Stimulated activated CD8-positive, alpha-beta memory T cell treated with anti-CD3 and anti-CD28 coated beads, Interleukin-4, amount 100 ng/mL, for 1 hour (primary cell): ENCODE data around the gene OST4.

ENCODE experiments used
- DNase-seq, 2 donors: peaks; one replicate each; pipeline ENCODE4 v3.0.0-alpha.2; 2020; ENCODE audit warnings: low read depth in 2 of 2, low spot score in 1 of 2

Gene OST4

DNA sequence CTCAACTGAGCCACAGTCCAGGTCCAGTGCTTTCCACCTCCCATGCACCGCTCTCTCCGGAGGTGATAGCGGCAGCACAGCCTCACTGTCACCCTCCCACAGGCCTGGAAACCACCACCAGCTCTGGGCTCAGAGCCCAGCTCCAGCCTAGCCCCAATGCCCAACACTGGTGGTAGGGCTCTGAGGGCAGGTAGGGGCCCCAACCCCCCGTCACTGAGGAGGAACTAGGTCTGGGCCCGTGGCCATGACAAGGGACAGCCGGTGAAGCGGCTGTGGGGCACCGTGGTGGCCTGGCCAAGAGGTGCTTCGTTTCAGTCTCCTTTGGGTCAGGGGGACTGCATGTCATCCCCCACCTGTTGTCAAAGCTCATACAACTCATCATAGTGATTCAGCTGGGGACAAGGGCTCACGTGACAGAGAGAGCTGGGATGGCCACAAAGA, 44.2 kb downstream of the OST4 start:
- no peak for DNase-seq

DNA sequence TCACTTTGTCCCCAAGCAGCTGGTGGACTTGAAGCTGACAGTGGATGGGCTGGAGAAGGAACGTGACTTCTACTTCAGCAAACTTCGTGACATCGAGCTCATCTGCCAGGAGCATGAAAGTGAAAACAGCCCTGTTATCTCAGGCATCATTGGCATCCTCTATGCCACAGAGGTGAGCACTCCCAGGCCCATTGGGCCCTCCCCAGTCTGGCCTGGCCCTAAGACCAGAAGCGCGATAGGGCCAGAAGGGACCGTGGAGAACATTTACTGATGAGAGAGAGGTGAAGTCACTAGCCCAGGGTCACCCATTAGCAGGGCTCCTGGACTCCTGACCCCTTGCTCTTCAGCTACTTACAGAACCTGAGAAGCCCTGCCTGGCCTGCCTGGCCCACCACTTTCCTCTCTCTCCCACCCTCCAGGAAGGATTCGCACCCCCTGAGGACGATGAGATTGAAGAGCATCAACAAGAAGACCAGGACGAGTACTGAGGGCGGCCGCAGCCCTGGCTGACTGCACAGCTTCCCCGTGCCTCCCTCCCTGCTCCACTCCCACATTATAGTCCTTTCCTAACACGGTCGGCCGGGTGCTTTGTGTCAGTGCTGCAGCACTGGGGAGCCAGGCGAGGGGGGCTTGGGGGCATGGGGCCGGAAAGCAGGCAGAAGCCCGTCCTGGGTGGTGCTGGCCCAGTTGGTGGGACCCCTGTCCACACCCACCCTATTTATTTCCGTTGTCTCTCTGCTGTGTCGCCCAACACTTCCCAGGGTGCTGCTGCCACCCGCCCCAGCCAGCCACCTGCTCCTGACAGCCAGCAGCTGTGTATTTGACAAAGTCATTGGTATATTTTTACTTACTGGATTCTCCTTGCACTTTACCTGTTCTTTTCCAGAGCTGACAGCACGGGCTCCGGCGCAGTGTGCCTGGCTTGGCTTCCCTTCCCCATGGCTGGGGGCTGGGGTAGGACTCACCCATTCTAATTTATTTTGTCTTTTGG, 45.3 kb downstream of the OST4 start:
- DNase-seq, result no peak

DNA sequence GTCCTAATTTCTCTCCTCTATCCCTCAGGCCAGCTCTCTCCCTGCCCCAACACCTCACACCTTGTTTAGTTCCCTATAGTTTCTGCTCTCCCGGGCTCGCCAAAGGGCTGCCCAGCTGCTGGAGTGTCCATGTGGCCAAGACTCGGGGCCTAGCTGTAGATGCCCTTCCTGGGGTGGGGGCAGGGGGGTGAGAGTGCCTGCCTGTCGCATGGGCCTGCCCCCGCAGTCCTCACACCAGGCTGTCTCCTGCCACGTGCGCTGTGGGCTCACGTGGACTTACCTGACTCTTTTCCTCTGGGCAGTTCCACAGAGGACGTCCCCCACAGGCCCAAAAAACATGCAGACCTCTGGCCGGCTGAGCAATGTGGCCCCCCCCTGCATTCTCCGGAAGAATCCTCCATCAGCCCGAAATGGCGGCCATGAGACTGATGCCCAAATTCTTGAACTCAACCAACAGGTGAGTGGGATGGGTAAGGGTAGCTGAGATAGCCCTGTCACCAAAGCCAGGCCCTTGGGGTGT, 46.1 kb downstream of the OST4 start:
- DNase-seq, result no peak

DNA sequence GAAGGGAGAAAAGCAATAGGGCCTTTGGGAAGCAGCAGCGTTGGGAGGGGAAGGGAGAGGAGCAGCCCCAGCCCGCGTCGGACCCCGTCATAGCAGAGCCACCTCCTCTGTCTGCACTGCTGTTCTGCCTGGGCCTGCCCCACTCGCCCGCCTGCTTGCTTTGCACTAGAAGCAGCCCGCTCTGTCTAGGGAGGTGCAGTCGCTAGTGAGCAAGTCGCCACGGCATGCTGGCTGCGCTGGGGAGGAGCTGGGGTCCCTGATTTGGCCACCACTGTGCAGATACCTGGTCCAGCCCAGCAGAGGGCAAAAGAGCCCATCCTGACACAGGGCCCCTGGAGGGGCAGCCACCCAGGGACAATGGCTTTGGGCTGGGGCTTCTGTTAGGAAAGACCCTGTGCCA, 46.6 kb downstream of the OST4 start:
- DNase-seq, result no peak

DNA sequence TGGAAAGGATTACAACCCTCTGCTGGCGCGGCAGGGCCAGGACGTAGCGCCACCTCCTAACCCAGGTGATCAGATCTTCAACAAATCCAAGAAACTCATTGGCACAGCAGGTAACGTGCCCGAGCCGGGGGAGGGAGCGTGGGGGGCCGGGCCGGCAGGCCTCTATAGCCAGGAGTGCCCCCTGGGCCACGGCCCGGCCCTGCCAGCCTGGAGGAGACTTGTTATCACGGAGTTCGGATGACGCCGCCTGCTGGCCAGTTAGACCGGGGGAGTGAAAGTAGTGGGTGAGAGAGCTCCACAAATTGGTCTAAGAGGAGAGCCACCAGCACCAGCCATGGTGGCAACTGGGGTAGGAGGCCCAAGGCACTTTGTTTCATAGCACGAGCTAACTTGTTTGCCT, 47.3 kb downstream of the OST4 start:
- no peak for DNase-seq

DNA sequence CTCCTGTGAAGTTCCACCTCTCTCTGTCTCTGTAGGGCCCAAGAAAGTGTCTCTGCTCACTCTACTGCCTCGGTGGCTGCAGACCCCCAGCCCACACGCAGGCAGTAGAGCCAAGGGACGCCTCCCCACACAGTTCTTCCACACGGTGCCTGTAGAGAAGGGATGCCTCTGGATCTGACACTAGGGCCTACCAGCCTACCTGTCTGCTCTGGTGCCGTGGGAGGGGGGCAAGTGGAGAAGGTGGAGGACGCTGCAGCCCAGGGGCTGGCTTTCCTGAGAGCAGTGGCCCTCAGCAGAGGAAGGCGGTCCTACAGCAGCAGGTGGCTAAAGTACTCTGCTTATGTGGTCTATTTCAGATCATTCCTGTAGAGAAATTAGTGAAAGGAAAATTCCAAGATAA, 47.7 kb downstream of the OST4 start:
- DNase-seq, result no peak

DNA sequence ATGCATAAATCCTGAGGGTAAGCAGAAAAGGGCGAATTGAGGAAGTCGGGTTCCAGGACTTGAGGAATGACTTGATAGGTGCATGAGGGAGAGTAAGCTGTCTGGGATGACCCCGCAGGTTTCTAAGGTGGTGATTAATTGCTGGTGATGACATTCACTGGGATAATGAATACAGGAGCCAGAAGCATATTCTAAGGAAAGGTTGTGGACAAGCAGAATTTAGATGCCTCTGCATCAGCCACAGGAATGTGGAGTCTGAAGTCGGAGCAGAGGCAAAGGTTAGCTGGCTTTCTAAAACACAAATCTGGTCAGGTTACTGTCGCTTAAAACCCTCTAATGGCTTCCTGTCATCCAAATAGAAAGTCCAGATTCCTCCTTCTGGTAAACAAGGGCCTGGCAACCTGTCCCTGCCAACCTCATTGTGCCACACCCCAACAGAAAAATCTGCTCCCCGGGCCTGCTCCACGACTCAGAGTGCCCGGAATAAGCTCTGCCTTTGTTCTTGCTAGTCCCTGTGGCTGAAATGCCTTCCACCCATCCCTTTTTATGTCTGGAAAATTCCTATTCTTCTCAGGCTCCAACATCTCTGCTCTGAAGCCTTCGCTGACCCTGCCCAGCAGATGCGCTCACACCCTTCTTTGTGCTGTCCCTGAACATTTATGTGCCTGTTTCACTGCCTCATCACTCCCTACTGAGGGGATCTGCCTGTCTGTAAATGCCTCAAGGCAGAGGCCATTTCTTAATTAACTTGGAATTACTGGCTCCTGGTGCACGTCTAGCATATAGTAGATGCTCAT, 50.0 kb downstream of the OST4 start:
- DNase-seq, result no peak
